ENCODE data around the gene SLC43A2. TPM values are rescaled to one million over a fixed set of nuclear protein-coding genes. Genes with fewer than 3 reads are reported as not detected.

SLC43A2 gene
- total and polyA plus RNA-seq, 8 donors = 0.29 to 15.8 (median 5.2) TPM

- intact Hi-C loops (cut with DNase I; ENCODE audit: low total_unique reads) = no loop called here
- 90 to 99% (median 96%) methylated on average over 4 of the region's 4 CpGs for WGBS, 5 donors
These were observed 87.2 kb downstream of the SLC43A2 start for GRCh38 chr17:1541367-1541904.

GRCh38 chr17:1539811-1540210 is 88.8 kb downstream of the SLC43A2 start:
- H3K27me3 ChIP-seq = no peaks in the 10 kb centered on the region
- no peaks in the 10 kb centered on the region for H3K9me3 ChIP-seq
- H3K4me1 ChIP-seq = no peaks in the 10 kb centered on the region
- TF ChIP-seq POLR2AphosphoS5 (IDR thresholded peaks at IDR 0.05) (no peak), EP300 (IDR thresholded peaks at IDR 0.05) (no peak), CTCF (IDR thresholded peaks at IDR 0.05) (no peak), POLR2A (IDR thresholded peaks at IDR 0.05) (no peak)
- intact Hi-C loops (cut with DNase I; ENCODE audit: low total_unique reads) = no loop called here
- peaks cover 51 to 100% (median 99%) of the 10 kb centered on the region in 4 donors for H3K36me3 ChIP-seq
- no peak for DNase-seq
- no peak overlapping the region for H3K27ac ChIP-seq
- H3K4me3 ChIP-seq = no peak overlapping the region
- 87 to 95% (median 94%) methylated on average over 15 of the region's 15 CpGs for WGBS, 5 donors

More at GRCh38 chr17:1541367-1541904, 87.2 kb downstream of the SLC43A2 start:
- Histone ChIP-seq H3K4me3 (no peak overlapping the region), H3K4me1 (no peaks in the 10 kb centered on the region), H3K27me3 (no peaks in the 10 kb centered on the region), H3K9me3 (no peaks in the 10 kb centered on the region), H3K27ac (no peak overlapping the region), H3K36me3 (peaks cover 49 to 100% (median 98%) of the 10 kb centered on the region in 4 donors)
- TF ChIP-seq POLR2AphosphoS5 (IDR thresholded peaks at IDR 0.05) (no peak), CTCF (IDR thresholded peaks at IDR 0.05) (no peak)
- no peak for DNase-seq

- H3K27me3 ChIP-seq = no peaks in the 10 kb centered on the region
- H3K9me3 ChIP-seq = no peaks in the 10 kb centered on the region
- TF ChIP-seq CTCF (IDR thresholded peaks at IDR 0.05) (no peak), POLR2A (IDR thresholded peaks at IDR 0.05) (no peak), POLR2AphosphoS5 (IDR thresholded peaks at IDR 0.05) (no peak)
- no peaks in the 10 kb centered on the region for H3K4me1 ChIP-seq
- intact Hi-C loops (cut with DNase I; ENCODE audit: low total_unique reads) = no loop called here
- no peak for DNase-seq
- no peak overlapping the region for H3K27ac ChIP-seq
- H3K4me3 ChIP-seq = no peak overlapping the region
- WGBS, 5 donors = 77 to 85% (median 83%) methylated on average over 4 of the region's 4 CpGs
- H3K36me3 ChIP-seq = peaks cover 58 to 100% (median 99%) of the 10 kb centered on the region in 4 donors
These were observed 92.9 kb downstream of the SLC43A2 start for GRCh38 chr17:1535737-1536136.

- TF ChIP-seq CTCF (IDR thresholded peaks at IDR 0.05) (no peak), POLR2AphosphoS5 (IDR thresholded peaks at IDR 0.05) (no peak), POLR2A (IDR thresholded peaks at IDR 0.05) (no peak), EP300 (IDR thresholded peaks at IDR 0.05) (no peak)
- H3K27ac ChIP-seq = no peak overlapping the region
- H3K36me3 ChIP-seq = peaks cover 51 to 100% (median 98%) of the 10 kb centered on the region in 4 donors
These were observed 94.8 kb downstream of the SLC43A2 start for GRCh38 chr17:1533661-1534325.

More at GRCh38 chr17:1533661-1534325, 94.8 kb downstream of the SLC43A2 start:
- Histone ChIP-seq H3K4me3 (no peak overlapping the region), H3K4me1 (no peaks in the 10 kb centered on the region), H3K9me3 (no peaks in the 10 kb centered on the region), H3K27me3 (no peaks in the 10 kb centered on the region)
- 70 to 86% (median 80%) methylated on average over 24 of the region's 24 CpGs for WGBS, 5 donors
- intact Hi-C loops (cut with DNase I; ENCODE audit: low total_unique reads) = no loop called here
- no peak for DNase-seq

All from stomach (tissue), 9 donors.